ENCODE measurements around the gene FAM13A. TPM values are rescaled to one million over a fixed set of nuclear protein-coding genes. Genes with fewer than 3 reads are reported as not detected.

FAM13A gene
- total and polyA plus RNA-seq, 2 of the 4 experiments (the other 2 are of a cell fraction), result 13.1 to 22.0 TPM

DNA sequence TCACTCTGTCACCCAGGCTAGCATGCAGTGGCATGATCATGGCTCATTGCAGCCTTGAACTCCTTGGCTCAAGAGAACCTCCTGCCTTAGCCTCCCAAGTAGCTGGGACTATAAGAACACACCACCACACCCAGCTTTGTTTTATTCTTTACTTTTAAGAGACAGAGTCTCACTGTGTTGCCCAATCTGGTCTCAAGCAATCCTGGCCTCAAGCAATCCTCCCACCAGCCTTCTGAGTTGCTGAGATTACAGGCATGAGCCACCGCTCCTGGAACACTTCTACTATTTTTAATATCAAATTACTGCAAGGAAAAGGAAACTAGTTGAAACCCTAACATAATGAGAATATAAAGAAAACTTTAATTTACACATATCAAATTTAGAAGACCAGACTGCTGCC, 85.4 kb downstream of the FAM13A start:
- Histone ChIP-seq H2AFZ (replicated peaks; ENCODE audit: low read length, poor library complexity) (no peak overlapping the region), H2AK9ac (replicated peaks; ENCODE audit: low read depth, low read length, poor library complexity) (no peak overlapping the region), H3K4ac (ENCODE audit: low read depth, low read length) (no peak overlapping the region), H3K27me3 (ENCODE audit: control insufficient read depth, insufficient read depth, low read length) (no peaks in the 10 kb centered on the region), H2AK5ac (ENCODE audit: low read depth, low read length) (no peak overlapping the region), H3K9me1 (ENCODE audit: insufficient read depth, low read length) (no peaks in the 10 kb centered on the region), H4K91ac (ENCODE audit: insufficient read depth, low read depth, low read length) (no peak overlapping the region), H3K18ac (ENCODE audit: low read depth, low read length) (no peak overlapping the region), H3K56ac (ENCODE audit: extremely low read depth, insufficient read depth, low read length) (no peak overlapping the region), H4K20me1 (ENCODE audit: insufficient read depth, low read length) (no peaks in the 10 kb centered on the region), H4K8ac (ENCODE audit: low read depth in 2 of 2, low read length in 2 of 2) (no peak overlapping the region), H2BK15ac (ENCODE audit: low read depth, low read length) (no peak overlapping the region), H3K9me3 (ENCODE audit: control insufficient read depth, insufficient read depth, low read length) (no peaks in the 10 kb centered on the region), H2BK120ac (ENCODE audit: low read depth, low read length) (no peak overlapping the region), H3K9ac (ENCODE audit: low read depth, low read length) (no peak overlapping the region), H3K4me2 (ENCODE audit: low read depth, low read length) (no peak overlapping the region), H3K79me1 (ENCODE audit: low read depth in 1 of 2, low read length in 2 of 2) (no peaks in the 10 kb centered on the region), H3K27ac (ENCODE audit: insufficient read depth, low read length) (no peak overlapping the region), H3K23ac (ENCODE audit: low read depth, low read length) (no peak overlapping the region), H3K36me3 (ENCODE audit: control insufficient read depth, insufficient read depth, low read length) (no peaks in the 10 kb centered on the region), H3K14ac (replicated peaks; ENCODE audit: low read depth, low read length) (no peak overlapping the region), H3K4me3 (ENCODE audit: insufficient read depth, low read depth, low read length) (no peak overlapping the region), H4K5ac (ENCODE audit: low read depth, low read length) (no peak overlapping the region), H2BK5ac (ENCODE audit: low read depth, low read length, poor library complexity, severe bottlenecking) (no peak overlapping the region), H3K4me1 (ENCODE audit: control insufficient read depth, insufficient read depth, low read length) (no peaks in the 10 kb centered on the region), H2BK20ac (ENCODE audit: low read depth, low read length) (no peak overlapping the region)
- intact Hi-C loops (cut with micrococcal nuclease), result no loop called here
- WGBS, 2 experiments (ENCODE audit: extremely low coverage in 2 of 2, insufficient read length in 1 of 2), result no CpG with 5 or more reads among the region's 1 CpG
- no peak for DNase-seq
- dilution Hi-C loops (cut with HindIII; ENCODE audit: low sequenced_read_pairs, unreplicated experiment), result no loop called here
- in situ Hi-C loops (cut with MboI; ENCODE audit: low sequenced_read_pairs), result no loop called here
- BruUV-seq (replicated peaks), result no TSS peak
- ChIA-PET POLR2A (ENCODE audit: unreplicated experiment) (no interaction called here), CTCF (no interaction called here)
- no peak for ATAC-seq (ENCODE audit: low read depth)
- no peak for TF ChIP-seq CEBPB (IDR thresholded peaks at IDR 0.05; ENCODE audit: low read depth, low read length)
- no peak for TF ChIP-seq SMC3 (IDR thresholded peaks at IDR 0.05; ENCODE audit: low read depth, low read length)
- TF ChIP-seq NFE2L2 (IDR thresholded peaks at IDR 0.05; ENCODE audit: low read depth, low read length), result no peak
- no peak for TF ChIP-seq FOS (IDR thresholded peaks at IDR 0.05; ENCODE audit: low read depth, low read length)
- no peak for TF ChIP-seq MAZ (IDR thresholded peaks at IDR 0.05; ENCODE audit: borderline replicate concordance, low read depth, low read length)
- TF ChIP-seq MAFK (IDR thresholded peaks at IDR 0.05; ENCODE audit: low read depth, low read length), result no peak
- TF ChIP-seq MXI1 (IDR thresholded peaks at IDR 0.05; ENCODE audit: borderline replicate concordance, low read depth, low read length), result no peak
- no peak for TF ChIP-seq RCOR1 (IDR thresholded peaks at IDR 0.05; ENCODE audit: insufficient replicate concordance, low read length)
- no peak for TF ChIP-seq RAD21 (IDR thresholded peaks at IDR 0.05; ENCODE audit: low read length)
- no peak for TF ChIP-seq BHLHE40 (IDR thresholded peaks at IDR 0.05; ENCODE audit: low read depth, low read length)
- TF ChIP-seq, protein P1, sequence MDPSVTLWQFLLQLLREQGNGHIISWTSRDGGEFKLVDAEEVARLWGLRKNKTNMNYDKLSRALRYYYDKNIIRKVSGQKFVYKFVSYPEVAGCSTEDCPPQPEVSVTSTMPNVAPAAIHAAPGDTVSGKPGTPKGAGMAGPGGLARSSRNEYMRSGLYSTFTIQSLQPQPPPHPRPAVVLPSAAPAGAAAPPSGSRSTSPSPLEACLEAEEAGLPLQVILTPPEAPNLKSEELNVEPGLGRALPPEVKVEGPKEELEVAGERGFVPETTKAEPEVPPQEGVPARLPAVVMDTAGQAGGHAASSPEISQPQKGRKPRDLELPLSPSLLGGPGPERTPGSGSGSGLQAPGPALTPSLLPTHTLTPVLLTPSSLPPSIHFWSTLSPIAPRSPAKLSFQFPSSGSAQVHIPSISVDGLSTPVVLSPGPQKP (IDR thresholded peaks at IDR 0.05; ENCODE audit: borderline replicate concordance, low read depth, low read length), result no peak

Measured in IMR-90 (cell line).